Esophagus squamous epithelium (tissue), 4 donors: ENCODE data around the gene LTBP3.

Source experiments
- CTCF ChIP-seq, 6 experiments: fragments of 450-650 bp in 4 of 6; fragments of 200-600 bp in 2 of 6; sonication (generic) in 2 of 6; IDR thresholded peaks; one replicate each; pipeline ENCODE4 v1.5.1; 2016 to 2019; ENCODE audit warnings: antibody characterized with exemption in 6 of 6, mild to moderate bottlenecking in 4 of 6, moderate library complexity in 4 of 6
- POLR2A ChIP-seq, 4 donors: fragments of 450-650 bp; IDR thresholded peaks; one replicate each; pipeline ENCODE4 v1.6.1; 2017; ENCODE audit warnings: antibody characterized with exemption in 4 of 4, mild to moderate bottlenecking in 4 of 4, moderate library complexity in 3 of 4

GRCh38 chr11:65538915-65539743 lies 19.0 kb downstream of the LTBP3 start:
- TF ChIP-seq CTCF (IDR thresholded peaks at IDR 0.05) (no peak), POLR2A (IDR thresholded peaks at IDR 0.05) (no peak)
